Eye (tissue), 1 donor: ENCODE measurements around the gene ZDHHC21.

Experiments
- DNase-seq: peaks from one replicate; pipeline ENCODE4 v3.0.0-alpha.2; 2015

Gene ZDHHC21

GRCh38 chr9:14597171-14597799 is 95.9 kb downstream of the ZDHHC21 start:
- no peak for DNase-seq

- DNase-seq = no peak
Measured at GRCh38 chr9:14593406-14593805, 99.8 kb downstream of the ZDHHC21 start.

GRCh38 chr9:14591411-14591810 is 101.8 kb downstream of the ZDHHC21 start:
- no peak for DNase-seq

- no peak for DNase-seq
Measured at GRCh38 chr9:14585730-14586473, 107.3 kb downstream of the ZDHHC21 start.

- DNase-seq = no peak
Measured at GRCh38 chr9:14584571-14584970, 108.7 kb downstream of the ZDHHC21 start.

- DNase-seq = no peak
Measured at GRCh38 chr9:14578030-14578429, 115.2 kb downstream of the ZDHHC21 start.

- no peak for DNase-seq
Measured at GRCh38 chr9:14574173-14574572, 119.1 kb downstream of the ZDHHC21 start.

- DNase-seq = no peak
Measured at GRCh38 chr9:14573319-14573718, 119.9 kb downstream of the ZDHHC21 start.

- no peak for DNase-seq
Measured at GRCh38 chr9:14565352-14566016, 127.7 kb downstream of the ZDHHC21 start.

GRCh38 chr9:14563902-14564624 is 129.2 kb downstream of the ZDHHC21 start:
- DNase-seq = peak; percentile 89

GRCh38 chr9:14561929-14562405 is 131.3 kb downstream of the ZDHHC21 start:
- no peak for DNase-seq
